Measurements from ENCODE around the gene PHYKPL. TPM values are rescaled to one million over a fixed set of nuclear protein-coding genes. Genes with fewer than 3 reads are reported as not detected.

PHYKPL gene
- total RNA-seq, 2 donors from 2014 or later = 78.3 to 94.8 TPM

GRCh38 chr5:178203670-178204181 lies 28.9 kb downstream of the PHYKPL start:
- ATAC-seq (ENCODE audit: insufficient number of reproducible peaks, low FRiP score, low read depth) (no peak), DNase-seq (ENCODE audit: low spot score) (no peak)
- no peaks in the 10 kb centered on the region for H3K27me3 ChIP-seq (replicated peaks; ENCODE audit: insufficient read depth)
- no peak for TF ChIP-seq CTCF (IDR thresholded peaks at IDR 0.05)
- peaks cover 3% of the 10 kb centered on the region for H3K36me3 ChIP-seq
- peak overlapping the region; percentile 90 to 97 for H3K27ac ChIP-seq
- H3K9me3 ChIP-seq = no peaks in the 10 kb centered on the region
- peaks cover 10 to 31% of the 10 kb centered on the region in 2 donors for H3K4me1 ChIP-seq (ENCODE audit: control insufficient read depth in 1 of 2, low read depth in 2 of 2)
- peak overlapping the region; percentile 96 for H3K4me3 ChIP-seq

GRCh38 chr5:178202541-178202940 lies 30.1 kb downstream of the PHYKPL start:
- Histone ChIP-seq H3K36me3 (no peaks in the 10 kb centered on the region), H3K27me3 (replicated peaks; ENCODE audit: insufficient read depth) (no peaks in the 10 kb centered on the region), H3K27ac (no peak overlapping the region), H3K4me3 (no peak overlapping the region), H3K4me1 (ENCODE audit: control insufficient read depth in 1 of 2, low read depth in 2 of 2) (peaks cover 10 to 27% of the 10 kb centered on the region in 2 donors), H3K9me3 (no peaks in the 10 kb centered on the region)
- ATAC-seq (ENCODE audit: insufficient number of reproducible peaks, low FRiP score, low read depth) (no peak), DNase-seq (ENCODE audit: low spot score) (no peak)
- no peak for TF ChIP-seq CTCF (IDR thresholded peaks at IDR 0.05)

GRCh38 chr5:178201927-178202235 lies 30.7 kb downstream of the PHYKPL start:
- H3K27me3 ChIP-seq (replicated peaks; ENCODE audit: insufficient read depth) = no peaks in the 10 kb centered on the region
- H3K36me3 ChIP-seq = no peaks in the 10 kb centered on the region
- no peak for TF ChIP-seq CTCF (IDR thresholded peaks at IDR 0.05)
- DNase-seq (ENCODE audit: low spot score) (no peak), ATAC-seq (ENCODE audit: insufficient number of reproducible peaks, low FRiP score, low read depth) (no peak)
- no peaks in the 10 kb centered on the region for H3K9me3 ChIP-seq
- H3K27ac ChIP-seq = no peak overlapping the region
- peaks cover 10 to 20% of the 10 kb centered on the region in 2 donors for H3K4me1 ChIP-seq (ENCODE audit: control insufficient read depth in 1 of 2, low read depth in 2 of 2)
- H3K4me3 ChIP-seq = no peak overlapping the region

GRCh38 chr5:178201221-178201926 lies 31.2 kb downstream of the PHYKPL start:
- Histone ChIP-seq H3K36me3 (no peaks in the 10 kb centered on the region), H3K9me3 (no peaks in the 10 kb centered on the region), H3K27ac (no peak overlapping the region), H3K4me1 (ENCODE audit: control insufficient read depth in 1 of 2, low read depth in 2 of 2) (peaks cover 6 to 15% of the 10 kb centered on the region in 2 donors), H3K4me3 (no peak overlapping the region), H3K27me3 (replicated peaks; ENCODE audit: insufficient read depth) (no peaks in the 10 kb centered on the region)
- ATAC-seq (ENCODE audit: insufficient number of reproducible peaks, low FRiP score, low read depth) = no peak
- no peak for DNase-seq (ENCODE audit: low spot score)
- TF ChIP-seq CTCF (IDR thresholded peaks at IDR 0.05) = no peak

GRCh38 chr5:178199581-178200434 lies 32.8 kb downstream of the PHYKPL start:
- H3K27ac ChIP-seq = no peak overlapping the region
- H3K36me3 ChIP-seq = no peaks in the 10 kb centered on the region
- no peak for DNase-seq (ENCODE audit: low spot score)
- H3K4me1 ChIP-seq (ENCODE audit: control insufficient read depth in 1 of 2, low read depth in 2 of 2) = peaks cover 0 to 5% of the 10 kb centered on the region in 2 donors
- ATAC-seq (ENCODE audit: insufficient number of reproducible peaks, low FRiP score, low read depth) = no peak
- H3K4me3 ChIP-seq = no peak overlapping the region
- no peaks in the 10 kb centered on the region for H3K9me3 ChIP-seq
- no peaks in the 10 kb centered on the region for H3K27me3 ChIP-seq (replicated peaks; ENCODE audit: insufficient read depth)
- TF ChIP-seq CTCF (IDR thresholded peaks at IDR 0.05) = no peak

Measured in thoracic aorta (tissue), 2 donors.